ENCODE results near the gene GLRA1. TPM values are rescaled to one million over a fixed set of nuclear protein-coding genes. Genes with fewer than 3 reads are reported as not detected.

Gene GLRA1
- total RNA-seq, 1 donor from 2014 or later = not detected

DNA sequence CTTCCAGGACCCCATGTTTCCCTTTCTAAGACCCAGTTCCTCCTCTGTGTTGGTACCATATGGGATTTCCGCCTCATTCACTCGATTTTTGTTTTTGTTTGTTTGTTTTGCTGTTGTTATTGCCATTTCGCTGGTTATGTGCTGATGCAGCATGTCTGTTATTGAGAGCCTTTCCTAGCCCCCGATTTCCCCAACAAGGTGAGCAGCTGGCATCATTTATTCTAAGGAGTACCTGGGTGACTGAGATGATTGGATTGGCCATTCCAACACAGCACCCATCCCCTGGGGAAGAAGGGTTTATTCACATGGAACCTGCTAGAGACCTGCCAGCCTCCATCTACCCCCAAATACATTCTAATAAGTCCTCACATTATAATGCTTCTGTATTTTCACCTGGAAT, 2.7 kb downstream of the GLRA1 start:
- TF ChIP-seq, protein P1, sequence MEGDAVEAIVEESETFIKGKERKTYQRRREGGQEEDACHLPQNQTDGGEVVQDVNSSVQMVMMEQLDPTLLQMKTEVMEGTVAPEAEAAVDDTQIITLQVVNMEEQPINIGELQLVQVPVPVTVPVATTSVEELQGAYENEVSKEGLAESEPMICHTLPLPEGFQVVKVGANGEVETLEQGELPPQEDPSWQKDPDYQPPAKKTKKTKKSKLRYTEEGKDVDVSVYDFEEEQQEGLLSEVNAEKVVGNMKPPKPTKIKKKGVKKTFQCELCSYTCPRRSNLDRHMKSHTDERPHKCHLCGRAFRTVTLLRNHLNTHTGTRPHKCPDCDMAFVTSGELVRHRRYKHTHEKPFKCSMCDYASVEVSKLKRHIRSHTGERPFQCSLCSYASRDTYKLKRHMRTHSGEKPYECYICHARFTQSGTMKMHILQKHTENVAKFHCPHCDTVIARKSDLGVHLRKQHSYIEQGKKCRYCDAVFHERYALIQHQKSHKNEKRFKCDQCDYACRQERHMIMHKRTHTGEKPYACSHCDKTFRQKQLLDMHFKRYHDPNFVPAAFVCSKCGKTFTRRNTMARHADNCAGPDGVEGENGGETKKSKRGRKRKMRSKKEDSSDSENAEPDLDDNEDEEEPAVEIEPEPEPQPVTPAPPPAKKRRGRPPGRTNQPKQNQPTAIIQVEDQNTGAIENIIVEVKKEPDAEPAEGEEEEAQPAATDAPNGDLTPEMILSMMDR (IDR thresholded peaks at IDR 0.05) = no peak
- no peaks in the 10 kb centered on the region for H3K36me3 ChIP-seq
- peaks cover 9% of the 10 kb centered on the region for H3K27me3 ChIP-seq
- ATAC-seq (no peak), DNase-seq (no peak)
- H3K4me3 ChIP-seq = no peak overlapping the region
- intact Hi-C loops (cut with DNase I) = no loop called here
- no peaks in the 10 kb centered on the region for H3K9me3 ChIP-seq
- no peaks in the 10 kb centered on the region for H3K4me1 ChIP-seq
- H3K27ac ChIP-seq = no peak overlapping the region

DNA sequence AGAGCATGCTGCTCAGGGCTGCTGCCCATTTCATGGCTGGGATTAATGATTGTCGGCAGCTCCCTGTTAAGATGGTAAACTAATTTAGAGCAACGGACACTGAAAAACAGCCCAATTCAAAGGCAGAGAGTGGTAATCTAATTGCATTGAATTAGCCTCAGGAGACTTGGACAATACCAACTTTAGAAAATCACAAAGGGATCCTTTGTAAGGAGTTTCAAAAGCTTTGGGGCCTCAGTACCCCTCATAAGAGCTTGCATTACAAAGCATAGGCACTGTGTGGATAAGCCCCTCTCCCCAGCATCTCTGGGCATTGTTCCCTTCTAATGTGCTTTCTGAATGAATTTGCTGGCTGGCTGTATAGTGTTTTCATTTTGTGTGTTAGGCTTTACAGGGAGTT, 6.7 kb downstream of the GLRA1 start:
- intact Hi-C loops (cut with DNase I) = no loop called here
- no peaks in the 10 kb centered on the region for H3K9me3 ChIP-seq
- no peak overlapping the region for H3K4me3 ChIP-seq
- no peak for ATAC-seq
- no peaks in the 10 kb centered on the region for H3K36me3 ChIP-seq
- DNase-seq = no peak
- H3K4me1 ChIP-seq = no peaks in the 10 kb centered on the region
- TF ChIP-seq, protein P1 (IDR thresholded peaks at IDR 0.05) = no peak
- no peaks in the 10 kb centered on the region for H3K27me3 ChIP-seq
- no peak overlapping the region for H3K27ac ChIP-seq

DNA sequence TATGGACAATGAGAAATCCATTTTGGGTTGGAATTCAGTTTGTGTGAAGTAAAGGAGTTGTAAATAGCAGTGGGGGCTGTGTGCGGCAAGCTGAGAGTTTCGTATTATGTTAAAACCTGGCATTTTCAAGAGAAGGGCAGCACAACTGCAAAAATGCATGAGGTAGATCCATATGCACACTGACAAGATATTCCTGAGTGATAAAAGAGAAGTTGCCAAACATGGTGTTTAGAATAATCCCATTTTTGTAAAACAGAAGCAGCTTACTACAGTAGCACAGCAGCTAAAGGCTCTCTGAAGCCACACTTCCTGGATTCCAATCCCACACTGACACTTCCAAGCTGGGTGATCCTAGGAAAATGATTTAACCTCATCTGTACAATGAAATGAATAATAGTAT, 11.2 kb downstream of the GLRA1 start:
- no peak for DNase-seq
- no peaks in the 10 kb centered on the region for H3K9me3 ChIP-seq
- H3K36me3 ChIP-seq = no peaks in the 10 kb centered on the region
- H3K27me3 ChIP-seq = no peaks in the 10 kb centered on the region
- no peak for ATAC-seq
- H3K27ac ChIP-seq = no peak overlapping the region
- H3K4me3 ChIP-seq = no peak overlapping the region
- intact Hi-C loops (cut with DNase I) = no loop called here
- TF ChIP-seq, protein P1 (IDR thresholded peaks at IDR 0.05) = no peak
- no peaks in the 10 kb centered on the region for H3K4me1 ChIP-seq

DNA sequence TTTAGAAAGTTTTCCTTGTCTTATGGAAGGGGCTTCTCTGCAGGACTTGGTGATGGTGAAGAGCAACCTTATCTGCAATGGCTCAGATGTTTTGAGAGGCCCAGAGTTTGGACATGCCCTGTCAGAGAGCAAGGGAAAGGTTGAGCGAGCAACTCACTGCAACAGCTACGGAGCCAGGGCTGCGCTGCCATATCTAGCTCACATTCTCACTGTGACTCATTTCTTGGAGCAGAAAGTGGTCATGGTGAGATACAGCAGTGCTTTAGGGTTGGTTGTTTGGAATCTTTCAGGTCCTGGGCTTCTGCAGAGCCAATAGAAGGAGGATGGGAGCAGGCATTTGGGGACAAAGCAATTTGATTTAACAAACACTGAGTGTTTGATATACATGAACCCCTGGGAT, 12.3 kb downstream of the GLRA1 start:
- Histone ChIP-seq H3K4me1 (no peaks in the 10 kb centered on the region), H3K36me3 (no peaks in the 10 kb centered on the region), H3K27me3 (no peaks in the 10 kb centered on the region), H3K27ac (no peak overlapping the region), H3K9me3 (no peaks in the 10 kb centered on the region), H3K4me3 (no peak overlapping the region)
- TF ChIP-seq, protein P1 (IDR thresholded peaks at IDR 0.05) = no peak
- DNase-seq (no peak), ATAC-seq (no peak)
- intact Hi-C loops (cut with DNase I) = no loop called here

DNA sequence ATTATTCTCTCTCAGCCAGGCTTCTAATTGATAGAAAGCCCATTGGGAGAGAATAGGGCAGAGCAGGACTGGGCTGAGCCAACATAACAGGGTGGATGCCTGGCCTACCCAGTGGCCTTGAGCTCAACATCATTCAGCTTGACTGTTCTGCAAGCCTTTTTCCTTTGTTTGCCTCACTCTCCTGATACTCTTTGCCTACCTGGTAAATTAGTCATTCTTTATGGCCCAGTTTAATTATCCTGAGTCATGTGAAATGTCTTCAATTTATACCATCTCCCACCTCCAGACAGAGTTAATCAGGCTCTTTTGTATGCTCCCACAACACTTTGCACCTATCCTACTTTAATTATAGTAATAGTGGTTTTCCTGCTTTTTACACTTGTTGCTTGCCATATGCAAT, 13.6 kb downstream of the GLRA1 start:
- DNase-seq (no peak), ATAC-seq (no peak)
- Histone ChIP-seq H3K27me3 (no peaks in the 10 kb centered on the region), H3K9me3 (no peaks in the 10 kb centered on the region), H3K4me3 (no peak overlapping the region), H3K27ac (no peak overlapping the region), H3K36me3 (no peaks in the 10 kb centered on the region), H3K4me1 (peaks cover 8% of the 10 kb centered on the region)
- intact Hi-C loops (cut with DNase I) = no loop called here
- TF ChIP-seq, protein P1 (IDR thresholded peaks at IDR 0.05) = no peak

DNA sequence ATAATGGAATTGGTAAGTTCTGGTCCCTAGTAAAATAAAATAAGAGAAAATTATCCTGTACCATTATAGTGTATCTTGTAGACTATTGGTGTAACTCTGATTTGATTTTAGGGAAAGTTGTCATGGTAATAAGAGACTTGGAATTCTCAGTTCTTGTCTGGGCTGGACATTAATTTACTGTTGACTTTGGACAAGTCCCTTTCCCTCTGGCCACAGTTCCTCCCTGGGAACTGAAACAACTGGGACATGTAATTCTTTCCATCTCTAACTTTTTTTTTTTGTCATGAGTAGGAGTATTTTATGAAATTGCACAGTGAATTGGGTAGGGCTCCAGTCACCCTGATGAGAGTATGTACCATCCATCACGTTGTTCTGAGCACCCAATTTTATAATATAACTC, 15.0 kb downstream of the GLRA1 start:
- Histone ChIP-seq H3K4me3 (no peak overlapping the region), H3K4me1 (peaks cover 8% of the 10 kb centered on the region), H3K9me3 (no peaks in the 10 kb centered on the region), H3K27ac (no peak overlapping the region), H3K36me3 (no peaks in the 10 kb centered on the region), H3K27me3 (no peaks in the 10 kb centered on the region)
- TF ChIP-seq, protein P1 (IDR thresholded peaks at IDR 0.05) = no peak
- DNase-seq = no peak
- ATAC-seq = no peak
- intact Hi-C loops (cut with DNase I) = no loop called here
